ENCODE measurements around the gene CCDC51. TPM values are rescaled to one million over a fixed set of nuclear protein-coding genes. Genes with fewer than 3 reads are reported as not detected.
"Not testable (repeated sequence)": the region's sequence is repeated elsewhere in the genome, so short reads cannot be mapped to it uniquely, and the experiment has no call there.

The CCDC51 gene
- total and polyA plus RNA-seq, 5 donors = 8.7 to 11.5 (median 11.2) TPM

DNA sequence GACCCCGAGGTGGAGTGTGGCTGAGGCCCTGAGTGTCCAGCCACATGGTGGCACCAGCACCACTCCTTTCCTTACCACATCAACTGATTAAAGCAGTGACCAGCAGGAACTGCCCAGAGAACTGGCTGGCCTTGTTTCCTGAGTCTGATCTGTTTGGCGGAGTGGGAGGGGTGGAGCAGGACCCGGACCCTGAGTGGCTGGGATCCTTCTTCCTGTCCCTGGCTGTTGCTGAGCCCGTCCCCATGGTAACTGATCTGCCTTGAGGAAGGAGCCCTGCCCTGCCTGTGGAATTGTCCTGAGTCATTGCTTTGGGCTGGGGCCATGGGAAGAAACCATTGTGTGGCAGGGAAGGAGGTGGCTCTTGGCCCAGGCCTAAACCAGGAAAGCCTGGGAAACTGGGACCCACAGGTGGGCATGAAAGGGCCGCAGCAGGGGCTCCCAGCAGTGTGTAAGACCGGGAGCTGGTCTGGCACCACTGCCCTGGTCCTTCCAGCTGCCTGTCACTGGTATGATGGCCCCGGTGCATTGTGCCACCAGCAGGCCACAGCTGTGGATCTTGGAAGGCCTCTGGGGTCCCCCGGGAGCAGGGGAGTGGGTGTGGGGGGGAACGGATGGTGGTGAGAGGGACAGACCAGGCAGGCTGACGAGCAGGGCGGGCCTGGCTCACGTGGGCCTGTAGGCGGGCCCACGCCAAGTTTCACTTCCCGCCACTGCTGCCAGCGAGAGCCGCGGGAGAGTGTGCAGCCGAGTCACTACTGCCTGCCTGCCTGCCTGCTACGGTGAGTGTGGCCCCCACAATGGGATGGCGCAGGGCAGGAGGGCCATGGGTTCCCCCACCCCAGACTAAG lies 25.8 kb upstream of the CCDC51 start:
- 4% methylated on average over 21 of the region's 21 CpGs for WGBS
- H3K4me1 ChIP-seq (ENCODE audit: control insufficient read depth, insufficient read depth, low read length) = peaks cover 5% of the 10 kb centered on the region
- peak; percentile 98 for DNase-seq
- ATAC-seq = peak; percentile 96
- H3K27me3 ChIP-seq (ENCODE audit: control insufficient read depth, insufficient read depth) = no peaks in the 10 kb centered on the region
- H3K9me3 ChIP-seq (ENCODE audit: control insufficient read depth, low read length) = no peaks in the 10 kb centered on the region
- H3K27ac ChIP-seq (ENCODE audit: low read length) = peak overlapping the region; percentile 98
- intact Hi-C loops (cut with DNase I) = loop anchor here (2.0 to 5.0 kb wide), 4 partner anchors 37 to 83 kb away; partner anchors contain the start of gene SHISA5 (in 2 of the 4)
- peak overlapping the region; percentile 54 for H3K4me3 ChIP-seq (ENCODE audit: low read length)

DNA sequence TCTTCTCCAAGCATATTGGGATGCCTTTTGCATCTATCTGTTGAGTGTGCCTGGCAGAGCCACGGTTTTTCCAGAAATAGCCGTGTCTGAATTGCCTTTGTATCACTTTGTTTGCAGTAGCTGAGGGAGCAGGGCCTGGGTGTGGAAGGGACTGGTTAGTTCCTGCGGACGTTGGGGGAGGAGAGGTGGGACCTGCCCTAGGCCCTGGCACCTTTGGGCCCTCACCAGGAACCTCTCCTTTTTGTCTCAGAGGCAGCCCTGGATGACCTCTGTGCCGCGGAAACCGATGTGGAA lies 25.3 kb upstream of the CCDC51 start:
- 9% methylated on average over 7 of the region's 7 CpGs for WGBS
- Histone ChIP-seq H3K4me1 (ENCODE audit: control insufficient read depth, insufficient read depth, low read length) (peaks cover 5% of the 10 kb centered on the region), H3K9me3 (ENCODE audit: control insufficient read depth, low read length) (no peaks in the 10 kb centered on the region), H3K27ac (ENCODE audit: low read length) (peak overlapping the region; percentile 98), H3K27me3 (ENCODE audit: control insufficient read depth, insufficient read depth) (no peaks in the 10 kb centered on the region), H3K4me3 (ENCODE audit: low read length) (no peak overlapping the region)
- intact Hi-C loops (cut with DNase I) = loop anchor here (2.0 to 5.0 kb wide), 4 partner anchors 37 to 84 kb away; partner anchors contain the start of gene SHISA5 (in 2 of the 4)
- DNase-seq (no peak), ATAC-seq (no peak)

DNA sequence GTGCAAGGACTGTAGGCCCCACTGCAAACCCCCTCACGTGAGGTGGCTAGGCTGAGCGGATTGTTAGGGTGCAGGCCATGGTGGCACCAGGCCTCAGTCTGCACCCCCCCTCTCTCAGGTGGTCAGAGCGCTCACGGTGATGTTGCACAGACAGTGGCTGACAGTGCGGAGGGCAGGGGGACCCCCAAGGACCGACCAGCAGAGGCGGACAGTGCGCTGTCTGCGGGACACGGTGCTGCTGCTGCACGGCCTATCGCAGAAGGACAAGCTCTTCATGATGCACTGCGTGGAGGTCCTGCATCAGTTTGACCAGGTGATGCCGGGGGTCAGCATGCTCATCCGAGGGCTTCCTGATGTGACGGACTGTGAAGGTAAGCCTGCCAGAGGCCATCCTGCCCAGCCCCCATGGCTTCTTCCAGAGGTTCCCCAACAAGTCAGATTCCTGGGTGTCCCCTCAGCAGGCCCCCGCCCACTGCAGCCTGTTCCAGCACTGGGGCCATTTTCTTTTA lies 24.8 kb upstream of the CCDC51 start:
- peaks cover 5% of the 10 kb centered on the region for H3K4me1 ChIP-seq (ENCODE audit: control insufficient read depth, insufficient read depth, low read length)
- DNase-seq = peak; percentile 43 to 69 (median 69)
- 90% methylated on average over 17 of the region's 17 CpGs for WGBS
- H3K27ac ChIP-seq (ENCODE audit: low read length) = peak overlapping the region; percentile 98
- H3K27me3 ChIP-seq (ENCODE audit: control insufficient read depth, insufficient read depth) = no peaks in the 10 kb centered on the region
- H3K4me3 ChIP-seq (ENCODE audit: low read length) = no peak overlapping the region
- intact Hi-C loops (cut with DNase I) = loop anchor here (2.0 to 5.0 kb wide), 4 partner anchors 38 to 84 kb away; partner anchors contain the start of gene SHISA5 (in 2 of the 4)
- no peak for ATAC-seq
- no peaks in the 10 kb centered on the region for H3K9me3 ChIP-seq (ENCODE audit: control insufficient read depth, low read length)

GRCh38 chr3:48463703-48464102 lies 23.8 kb upstream of the CCDC51 start:
- intact Hi-C loops (cut with DNase I) = loop anchor here in 2 of 4 donors (2.0 kb wide), 2 partner anchors 83 to 85 kb away; no protein-coding TSS in a partner anchor
- ATAC-seq = no peak
- no peak overlapping the region for H3K4me3 ChIP-seq (ENCODE audit: low read length)
- H3K4me1 ChIP-seq (ENCODE audit: control insufficient read depth, insufficient read depth, low read length) = peaks cover 5% of the 10 kb centered on the region
- no peak overlapping the region for H3K27ac ChIP-seq (ENCODE audit: low read length)
- no peaks in the 10 kb centered on the region for H3K27me3 ChIP-seq (ENCODE audit: control insufficient read depth, insufficient read depth)
- no peaks in the 10 kb centered on the region for H3K9me3 ChIP-seq (ENCODE audit: control insufficient read depth, low read length)
- DNase-seq = no peak
- WGBS = 79% methylated on average over 9 of the region's 9 CpGs

DNA sequence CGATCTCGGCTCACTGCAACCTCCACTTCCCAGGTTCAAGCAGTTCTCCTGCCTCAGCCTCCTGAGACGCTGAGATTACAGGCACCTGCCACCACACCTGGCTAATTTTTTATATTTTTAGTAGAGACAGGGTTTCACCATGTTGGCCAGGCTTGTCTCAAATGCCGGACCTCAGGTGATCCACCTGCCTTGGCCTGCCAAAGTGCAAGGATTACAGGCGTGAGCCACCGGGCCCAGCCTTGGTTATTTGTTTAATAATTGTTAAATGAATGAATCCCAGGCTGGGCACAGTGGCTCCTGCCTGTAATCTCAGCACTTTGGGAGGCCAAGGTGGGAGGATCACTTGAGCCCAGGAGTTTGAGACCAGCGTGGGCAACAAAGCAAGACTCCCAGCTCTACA lies 21.8 kb upstream of the CCDC51 start:
- WGBS = 94% methylated on average over 7 of the region's 7 CpGs
- intact Hi-C loops (cut with DNase I) = not testable (repeated sequence)

DNA sequence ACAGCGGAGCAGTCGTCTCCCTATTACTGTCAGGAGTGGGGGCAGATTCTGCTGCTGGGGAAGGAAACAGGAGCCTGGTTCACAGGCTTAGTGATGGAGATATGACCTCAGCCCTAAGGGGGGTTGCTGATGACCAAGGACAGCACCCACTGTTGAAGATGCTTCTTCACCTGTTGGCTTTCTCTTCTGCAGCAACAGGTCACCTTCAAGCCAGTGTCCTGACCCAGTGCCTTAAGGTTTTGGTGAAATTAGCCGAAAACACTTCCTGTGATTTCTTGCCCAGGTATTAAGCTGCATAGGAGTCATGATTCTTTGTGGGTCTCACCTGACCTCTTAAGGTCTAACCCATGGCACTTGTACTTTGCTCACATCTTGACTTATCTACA lies 20.6 kb upstream of the CCDC51 start:
- ATAC-seq = no peak
- H3K27me3 ChIP-seq (ENCODE audit: control insufficient read depth, insufficient read depth) = no peaks in the 10 kb centered on the region
- no peak for DNase-seq
- intact Hi-C loops (cut with DNase I) = no loop called here
- no peaks in the 10 kb centered on the region for H3K9me3 ChIP-seq (ENCODE audit: control insufficient read depth, low read length)
- no peak overlapping the region for H3K4me3 ChIP-seq (ENCODE audit: low read length)
- H3K4me1 ChIP-seq (ENCODE audit: control insufficient read depth, insufficient read depth, low read length) = no peaks in the 10 kb centered on the region
- WGBS = 91% methylated on average over 3 of the region's 3 CpGs
- H3K27ac ChIP-seq (ENCODE audit: low read length) = no peak overlapping the region

More for the DNA sequence above, 21.8 kb upstream of the CCDC51 start:
- not testable (repeated sequence) for H3K4me3 ChIP-seq (ENCODE audit: low read length); DNase-seq; H3K9me3 ChIP-seq (ENCODE audit: control insufficient read depth, low read length); ATAC-seq; H3K27me3 ChIP-seq (ENCODE audit: control insufficient read depth, insufficient read depth); H3K4me1 ChIP-seq (ENCODE audit: control insufficient read depth, insufficient read depth, low read length); H3K27ac ChIP-seq (ENCODE audit: low read length)

DNA sequence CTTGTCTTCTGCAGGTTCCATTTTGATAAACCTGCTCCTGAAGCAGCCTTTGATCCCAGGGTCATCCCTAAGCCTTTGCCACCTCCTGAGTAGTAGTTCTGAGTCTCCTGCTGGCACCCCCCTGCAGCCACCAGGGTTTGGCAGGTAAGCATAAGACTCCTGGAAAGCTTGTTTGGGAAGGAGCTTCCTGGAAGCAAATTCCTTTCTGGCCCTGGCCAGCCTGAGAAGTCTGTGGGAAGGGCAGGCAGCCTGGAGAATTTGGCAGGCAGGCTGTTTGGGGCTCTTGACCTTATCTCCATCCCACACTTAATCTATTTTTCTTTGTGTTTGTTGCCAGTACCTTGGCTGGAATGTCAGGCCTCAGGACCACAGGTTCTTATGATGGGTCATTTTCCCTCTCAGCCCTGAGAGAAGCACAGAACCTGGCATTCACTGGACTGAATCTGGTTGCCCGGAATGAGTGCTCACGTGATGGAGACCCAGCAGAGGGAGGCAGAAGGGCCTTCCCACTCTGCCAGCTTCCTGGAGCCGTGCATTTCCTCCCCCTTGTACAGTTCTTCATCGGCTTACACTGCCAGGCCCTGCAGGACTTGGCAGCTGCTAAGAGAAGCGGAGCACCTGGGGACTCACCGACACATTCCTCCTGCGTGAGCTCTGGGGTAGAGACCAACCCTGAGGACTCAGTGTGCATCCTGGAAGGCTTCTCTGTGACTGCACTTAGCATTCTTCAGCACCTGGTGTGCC lies 20.0 kb upstream of the CCDC51 start:
- no peak overlapping the region for H3K27ac ChIP-seq (ENCODE audit: low read length)
- WGBS = 71% methylated on average over 7 of the region's 7 CpGs

DNA sequence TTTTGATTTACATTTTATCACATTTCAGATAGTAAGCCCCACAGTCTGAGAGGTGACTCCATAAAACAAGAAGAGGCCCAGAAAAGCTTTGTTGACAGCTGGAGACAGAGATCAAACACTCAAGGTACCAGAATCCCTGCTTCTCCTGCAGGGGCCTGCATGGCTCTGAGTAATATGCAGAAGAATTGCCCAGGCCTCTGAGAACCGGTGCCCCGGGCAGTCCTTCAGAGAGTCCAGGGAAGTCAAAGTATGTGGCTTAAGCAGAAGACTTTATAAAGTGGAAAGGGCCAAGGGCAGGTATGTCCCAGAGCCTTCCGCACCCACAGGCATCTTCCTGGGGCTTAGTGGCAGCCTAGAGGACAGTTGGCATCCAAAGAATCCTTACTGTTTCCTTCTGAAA lies 19.4 kb upstream of the CCDC51 start:
- H3K27ac ChIP-seq (ENCODE audit: low read length) = no peak overlapping the region
- no peaks in the 10 kb centered on the region for H3K27me3 ChIP-seq (ENCODE audit: control insufficient read depth, insufficient read depth)
- WGBS = 93% methylated on average over 3 of the region's 3 CpGs
- no peak overlapping the region for H3K4me3 ChIP-seq (ENCODE audit: low read length)
- no peaks in the 10 kb centered on the region for H3K9me3 ChIP-seq (ENCODE audit: control insufficient read depth, low read length)
- intact Hi-C loops (cut with DNase I) = no loop called here
- DNase-seq (no peak), ATAC-seq (no peak)
- no peaks in the 10 kb centered on the region for H3K4me1 ChIP-seq (ENCODE audit: control insufficient read depth, insufficient read depth, low read length)

More for the DNA sequence above, 20.0 kb upstream of the CCDC51 start:
- no peaks in the 10 kb centered on the region for H3K27me3 ChIP-seq (ENCODE audit: control insufficient read depth, insufficient read depth)
- H3K9me3 ChIP-seq (ENCODE audit: control insufficient read depth, low read length) = no peaks in the 10 kb centered on the region
- intact Hi-C loops (cut with DNase I) = no loop called here
- H3K4me1 ChIP-seq (ENCODE audit: control insufficient read depth, insufficient read depth, low read length) = no peaks in the 10 kb centered on the region
- ATAC-seq (no peak), DNase-seq (no peak)
- H3K4me3 ChIP-seq (ENCODE audit: low read length) = no peak overlapping the region

GRCh38 chr3:48456456-48456855 lies 16.5 kb upstream of the CCDC51 start:
- intact Hi-C loops (cut with DNase I) = no loop called here
- Histone ChIP-seq H3K9me3 (ENCODE audit: control insufficient read depth, low read length) (no peaks in the 10 kb centered on the region), H3K4me1 (ENCODE audit: control insufficient read depth, insufficient read depth, low read length) (no peaks in the 10 kb centered on the region), H3K27ac (ENCODE audit: low read length) (no peak overlapping the region), H3K4me3 (ENCODE audit: low read length) (no peak overlapping the region), H3K27me3 (ENCODE audit: control insufficient read depth, insufficient read depth) (no peaks in the 10 kb centered on the region)
- ATAC-seq (no peak), DNase-seq (no peak)
- WGBS = 95% methylated on average over 1 of the region's 1 CpG

- Histone ChIP-seq H3K27me3 (ENCODE audit: control insufficient read depth, insufficient read depth) (no peaks in the 10 kb centered on the region), H3K27ac (ENCODE audit: low read length) (no peak overlapping the region), H3K9me3 (ENCODE audit: control insufficient read depth, low read length) (no peaks in the 10 kb centered on the region), H3K4me1 (ENCODE audit: control insufficient read depth, insufficient read depth, low read length) (peaks cover 2% of the 10 kb centered on the region), H3K4me3 (ENCODE audit: low read length) (no peak overlapping the region)
- DNase-seq = no peak
- intact Hi-C loops (cut with DNase I) = no loop called here
- 73% methylated on average over 1 of the region's 1 CpG for WGBS
- no peak for ATAC-seq
These were observed 11.4 kb upstream of the CCDC51 start for GRCh38 chr3:48451270-48451669.
